H9 (cell line): ENCODE measurements around the gene ASXL1. TPM values are rescaled to one million over a fixed set of nuclear protein-coding genes. Genes with fewer than 3 reads are reported as not detected.

Experiments used
- DNase-seq: peaks from one replicate; pipeline ENCODE4 v3.0.0-alpha.2; 2017
- H2AFZ ChIP-seq: one replicate; pipeline ENCODE4 v1.6.1; 2013; ENCODE audit warnings: mild to moderate bottlenecking, low read length, control low read depth, moderate library complexity
- H2AK5ac ChIP-seq: 2 replicates; pipeline ENCODE4 v1.6.1; 2013; ENCODE audit warnings: low read length, control low read depth, mixed read lengths; ENCODE audit not compliant: insufficient read length
- H2BK120ac ChIP-seq: one replicate; pipeline ENCODE4 v1.6.1; 2013; ENCODE audit warnings: low read depth, mild to moderate bottlenecking, low read length, control low read depth, inconsistent platforms; ENCODE audit not compliant: poor library complexity, severe bottlenecking
- H2BK12ac ChIP-seq: 2 replicates; pipeline ENCODE4 v1.6.1; 2013; ENCODE audit warnings: low read length, control low read depth, mixed read lengths, low read depth; ENCODE audit not compliant: insufficient read length
- H2BK15ac ChIP-seq: 2 replicates; pipeline ENCODE4 v1.6.1; 2013; ENCODE audit warnings: low read depth, low read length, control low read depth
- H2BK20ac ChIP-seq: one replicate; pipeline ENCODE4 v1.6.1; 2013; ENCODE audit warnings: low read depth, mild to moderate bottlenecking, low read length, control low read depth, inconsistent platforms; ENCODE audit not compliant: poor library complexity, severe bottlenecking
- H2BK5ac ChIP-seq: 2 replicates; pipeline ENCODE4 v1.6.1; 2013; ENCODE audit warnings: low read length, control low read depth, mixed read lengths; ENCODE audit not compliant: insufficient read length
- H3K14ac ChIP-seq: 2 replicates; pipeline ENCODE4 v1.6.1; 2013; ENCODE audit warnings: low read length, control low read depth; ENCODE audit not compliant: insufficient read depth
- H3K18ac ChIP-seq: 2 replicates; pipeline ENCODE4 v1.6.1; 2013; ENCODE audit warnings: low read depth, mild to moderate bottlenecking, mixed read lengths, low read length, control low read depth; ENCODE audit not compliant: insufficient read length
- H3K23ac ChIP-seq: 2 replicates; pipeline ENCODE4 v1.6.1; 2013; ENCODE audit warnings: low read length, control low read depth, mixed read lengths, low read depth; ENCODE audit not compliant: insufficient read length
- H3K23me2 ChIP-seq: 2 replicates; pipeline ENCODE4 v1.6.1; 2013; ENCODE audit warnings: low read depth, mild to moderate bottlenecking, mixed read lengths, low read length, control low read depth; ENCODE audit not compliant: insufficient read length, poor library complexity, severe bottlenecking
- H3K27ac ChIP-seq: 2 replicates; pipeline ENCODE4 v1.5.1; 2013; ENCODE audit warnings: low read length, control low read depth, mixed read lengths, low read depth; ENCODE audit not compliant: insufficient read length
- H3K27me3 ChIP-seq: 2 replicates; pipeline ENCODE4 v1.6.1; 2013; ENCODE audit warnings: low read length, control low read depth, inconsistent platforms; ENCODE audit not compliant: insufficient read depth
- H3K4ac ChIP-seq: 2 replicates; pipeline ENCODE4 v1.6.1; 2013; ENCODE audit warnings: low read depth, mild to moderate bottlenecking, control low read depth, inconsistent platforms, low read length, moderate library complexity
- H3K4me1 ChIP-seq: 2 replicates; pipeline ENCODE4 v1.6.1; 2013; ENCODE audit warnings: low read length, control low read depth, inconsistent platforms; ENCODE audit not compliant: insufficient read depth
- H3K4me2 ChIP-seq: 2 replicates; pipeline ENCODE4 v1.6.1; 2013; ENCODE audit warnings: low read length, control low read depth, mixed read lengths; ENCODE audit not compliant: insufficient read length, insufficient read depth
- H3K56ac ChIP-seq: 2 replicates; pipeline ENCODE4 v1.6.1; 2013; ENCODE audit warnings: low read depth, mild to moderate bottlenecking, mixed read lengths, low read length, control low read depth; ENCODE audit not compliant: insufficient read length
- H3K79me1 ChIP-seq: 2 replicates; pipeline ENCODE4 v1.6.1; 2013; ENCODE audit warnings: low read depth, mild to moderate bottlenecking, moderate library complexity, low read length, control low read depth, inconsistent platforms; ENCODE audit not compliant: insufficient read depth, poor library complexity, severe bottlenecking
- H3K79me2 ChIP-seq: 2 replicates; pipeline ENCODE4 v1.6.1; 2013; ENCODE audit warnings: low read length, control low read depth, inconsistent platforms; ENCODE audit not compliant: insufficient read depth
- H3K9ac ChIP-seq: 2 replicates; pipeline ENCODE4 v1.6.1; 2013; ENCODE audit warnings: low read length, control low read depth, mixed read lengths; ENCODE audit not compliant: insufficient read length; ENCODE audit errors: extremely low read depth
- H3K9me3 ChIP-seq: one replicate; pipeline ENCODE4 v1.6.1; 2013; ENCODE audit warnings: low read depth, low read length, inconsistent platforms; ENCODE audit not compliant: control insufficient read depth
- H3T11ph ChIP-seq: one replicate; pipeline ENCODE4 v1.6.1; 2013; ENCODE audit warnings: mild to moderate bottlenecking, low read length, control low read depth, inconsistent platforms
- H4K20me1 ChIP-seq: one replicate; pipeline ENCODE4 v1.6.1; 2013; ENCODE audit not compliant: control insufficient read depth, insufficient read length, insufficient read depth
- H4K5ac ChIP-seq: 2 replicates; pipeline ENCODE4 v1.6.1; 2013; ENCODE audit warnings: low read depth, mild to moderate bottlenecking, mixed read lengths, low read length, control low read depth; ENCODE audit not compliant: insufficient read length
- H4K8ac ChIP-seq: replicated peaks from 2 replicates; pipeline ENCODE4 v1.6.1; 2013; ENCODE audit warnings: low read length, control low read depth, mixed read lengths, low read depth; ENCODE audit not compliant: insufficient read length
- H4K91ac ChIP-seq: 2 replicates; pipeline ENCODE4 v1.6.1; 2013; ENCODE audit warnings: low read depth, mild to moderate bottlenecking, moderate library complexity, mixed read lengths, low read length, control low read depth; ENCODE audit not compliant: insufficient read length
- H3K27ac Mint-ChIP-seq, 3 experiments: 2 replicates in 2 of 3; 3 replicates in 1 of 3; pipeline ENCODE4 v1.8.0; 2020 to 2021; ENCODE audit warnings: mixed read lengths in 3 of 3, mild to moderate bottlenecking in 1 of 3, moderate library complexity in 1 of 3
- H3K27me3 Mint-ChIP-seq: 2 replicates; pipeline ENCODE4 v1.8.0; 2021; ENCODE audit warnings: low read depth, mild to moderate bottlenecking, moderate library complexity, mixed read lengths
- H3K36me3 Mint-ChIP-seq, 3 experiments: 2 replicates in 2 of 3; 3 replicates in 1 of 3; pipeline ENCODE4 v1.8.0; 2020 to 2021; ENCODE audit warnings: low read depth in 3 of 3, mixed read lengths in 3 of 3; ENCODE audit not compliant: insufficient read depth in 1 of 3
- H3K4me1 Mint-ChIP-seq, 2 experiments: 2 replicates each; pipeline ENCODE4 v1.8.0; 2020; ENCODE audit warnings: mixed read lengths in 2 of 2
- H3K4me3 Mint-ChIP-seq, 2 experiments: 2 replicates in 1 of 2; 3 replicates in 1 of 2; pipeline ENCODE4 v1.8.0; 2020 to 2021; ENCODE audit warnings: mild to moderate bottlenecking in 2 of 2, mixed read lengths in 2 of 2, moderate library complexity in 1 of 2
- H3K9me3 Mint-ChIP-seq, 2 experiments: 2 replicates in 1 of 2; 3 replicates in 1 of 2; pipeline ENCODE4 v1.8.0; 2020; ENCODE audit warnings: mild to moderate bottlenecking in 2 of 2, mixed read lengths in 2 of 2, moderate library complexity in 1 of 2
- WGBS: extraction: QIAGEN DNeasy Blood & Tissue Kit; methylation state at CpG from one replicate; pipeline ENCODE4 v1.1.7; 2013; ENCODE audit warnings: missing lambda C conversion rate, low lambda C conversion rate, mixed read lengths; ENCODE audit not compliant: insufficient read length; ENCODE audit errors: extremely low coverage; 5-methylcytosine and 5-hydroxymethylcytosine counted together
- total RNA-seq: library from RNA; stranded (reverse); gene quantifications from 2 replicates; pipeline ENCODE4 v1.2.1, GENCODE V29; 2021
- TF ChIP-seq, protein P1 (sequence below): fragments of 200-600 bp; sonication (generic); conservative IDR thresholded peaks from 3 replicates; pipeline ENCODE4 v1.8.0; 2021; ENCODE audit warnings: antibody characterized with exemption, mild to moderate bottlenecking

ASXL1 gene
- total RNA-seq, 1 experiment from 2014 or later, result 39.5 TPM

DNA sequence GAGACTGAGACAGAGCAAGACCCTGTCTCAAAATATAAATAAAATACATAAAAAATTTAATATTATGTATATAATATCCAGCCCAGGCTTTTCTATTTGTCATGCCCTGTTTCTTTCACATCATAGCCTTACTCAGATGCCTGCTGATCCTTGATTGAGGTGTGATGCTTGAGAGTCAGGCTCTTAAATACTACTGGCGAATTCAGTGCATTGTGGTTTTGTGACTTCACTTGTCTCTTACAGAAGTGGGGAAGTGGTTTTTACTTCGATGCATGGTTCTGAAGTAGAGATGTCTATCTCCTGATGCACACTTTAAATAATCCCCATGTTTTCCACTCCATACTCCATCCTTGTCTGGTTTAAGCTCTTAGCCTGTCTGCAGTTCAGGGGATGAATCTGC lies 29.1 kb downstream of the ASXL1 start:
- no CpG with 5 or more reads among the region's 2 CpGs for WGBS

More for the DNA sequence above, 29.1 kb downstream of the ASXL1 start:
- Histone ChIP-seq H3K18ac (no peak overlapping the region), H3K79me1 (no peaks in the 10 kb centered on the region), H3K23ac (no peak overlapping the region), H3K9me3 (no peaks in the 10 kb centered on the region), H3T11ph (no peak overlapping the region), H3K14ac (no peak overlapping the region), H3K27ac (no peak overlapping the region), H3K4me1 (no peaks in the 10 kb centered on the region), H2AFZ (no peak overlapping the region), H3K79me2 (no peaks in the 10 kb centered on the region; the same call in 1 of the 2 replicates), H2BK20ac (no peak overlapping the region), H3K9ac (no peak overlapping the region), H4K5ac (no peak overlapping the region), H3K27me3 (no peaks in the 10 kb centered on the region), H4K91ac (no peak overlapping the region), H3K4me2 (no peak overlapping the region), H4K20me1 (no peaks in the 10 kb centered on the region), H2BK12ac (no peak overlapping the region), H4K8ac (no peak overlapping the region), H2BK120ac (no peak overlapping the region), H2BK15ac (no peak overlapping the region), H3K23me2 (no peaks in the 10 kb centered on the region), H2AK5ac (no peak overlapping the region), H2BK5ac (no peak overlapping the region), H3K56ac (no peak overlapping the region), H3K4ac (no peak overlapping the region)
- Mint-ChIP-seq H3K36me3 (no peaks in the 10 kb centered on the region), H3K4me3 (no peak overlapping the region), H3K27ac (no peak overlapping the region), H3K9me3 (no peaks in the 10 kb centered on the region), H3K4me1 (no peaks in the 10 kb centered on the region), H3K27me3 (no peaks in the 10 kb centered on the region)
- no peak for DNase-seq
- TF ChIP-seq, protein P1, sequence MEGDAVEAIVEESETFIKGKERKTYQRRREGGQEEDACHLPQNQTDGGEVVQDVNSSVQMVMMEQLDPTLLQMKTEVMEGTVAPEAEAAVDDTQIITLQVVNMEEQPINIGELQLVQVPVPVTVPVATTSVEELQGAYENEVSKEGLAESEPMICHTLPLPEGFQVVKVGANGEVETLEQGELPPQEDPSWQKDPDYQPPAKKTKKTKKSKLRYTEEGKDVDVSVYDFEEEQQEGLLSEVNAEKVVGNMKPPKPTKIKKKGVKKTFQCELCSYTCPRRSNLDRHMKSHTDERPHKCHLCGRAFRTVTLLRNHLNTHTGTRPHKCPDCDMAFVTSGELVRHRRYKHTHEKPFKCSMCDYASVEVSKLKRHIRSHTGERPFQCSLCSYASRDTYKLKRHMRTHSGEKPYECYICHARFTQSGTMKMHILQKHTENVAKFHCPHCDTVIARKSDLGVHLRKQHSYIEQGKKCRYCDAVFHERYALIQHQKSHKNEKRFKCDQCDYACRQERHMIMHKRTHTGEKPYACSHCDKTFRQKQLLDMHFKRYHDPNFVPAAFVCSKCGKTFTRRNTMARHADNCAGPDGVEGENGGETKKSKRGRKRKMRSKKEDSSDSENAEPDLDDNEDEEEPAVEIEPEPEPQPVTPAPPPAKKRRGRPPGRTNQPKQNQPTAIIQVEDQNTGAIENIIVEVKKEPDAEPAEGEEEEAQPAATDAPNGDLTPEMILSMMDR, result no peak
